Mucosa of descending colon (tissue), 3 donors: ENCODE results near the gene ZBED4. TPM values are rescaled to one million over a fixed set of nuclear protein-coding genes. Genes with fewer than 3 reads are reported as not detected.

ENCODE experiments used
- ATAC-seq: fragments of 200-7000 bp; cut with Tn5 transposase; one replicate; pipeline ENCODE4 v1.9.1; 2020; ENCODE audit warnings: mild to moderate bottlenecking, moderate library complexity
- DNase-seq, 3 donors: peaks; one replicate each; pipeline ENCODE4 v3.0.0-alpha.2; 2020
- H3K36me3 ChIP-seq: fragments of 200-600 bp; one replicate; pipeline ENCODE4 v1.8.0; 2021; ENCODE audit warnings: low read depth, mild to moderate bottlenecking
- H3K4me1 ChIP-seq: fragments of 200-600 bp; one replicate; pipeline ENCODE4 v1.8.0; 2021; ENCODE audit warnings: low read depth, mild to moderate bottlenecking
- H3K4me3 ChIP-seq: fragments of 200-600 bp; one replicate; pipeline ENCODE4 v1.8.0; 2021; ENCODE audit warnings: mild to moderate bottlenecking
- H3K9me3 ChIP-seq: fragments of 200-600 bp; one replicate; pipeline ENCODE4 v1.8.0; 2021; ENCODE audit warnings: mild to moderate bottlenecking
- CTCF ChIP-seq: fragments of 200-600 bp; IDR thresholded peaks from one replicate; pipeline ENCODE4 v1.8.0; 2022; ENCODE audit warnings: antibody characterized with exemption, mild to moderate bottlenecking
- intact Hi-C, 2 donors: fragments of 100-400 bp; cut with DNase I in 1 of 2; cut with micrococcal nuclease in 1 of 2; formaldehyde crosslinking; loops; one replicate each; pipeline versions ENCODE4 v1.11.0 to v1.11.1; 2022; cut with DNase I, micrococcal nuclease
- total RNA-seq, 3 donors: library from RNA; stranded (reverse); fragmentation: NEBNext Ultra II Directional in 2 of 3; extraction: Animal tissue kit (Norgen Biotek cat#: 25700) in 2 of 3; gene quantifications; one replicate each; pipeline versions ENCODE4 v1.2.1 to v1.2.4, GENCODE V29; 2021 to 2023
- donor health status: DM: no; HTN: no; CAD: no; lungs with moderate emphysema.
- donor health status: DM: no; HTN: no; CAD: no.
- donor health status: DM: no; HTN: yes; CAD: no.

Gene ZBED4
- total RNA-seq, 3 donors from 2014 or later, result 13.7 to 18.2 (median 18.1) TPM

- intact Hi-C loops, result no loop called here
- H3K4me1 ChIP-seq, result no peaks in the 10 kb centered on the region
- peak in 2 of 3 donors; percentile 10 for DNase-seq
- TF ChIP-seq CTCF, result no peak
- H3K9me3 ChIP-seq, result no peaks in the 10 kb centered on the region
- peaks cover 7% of the 10 kb centered on the region for H3K36me3 ChIP-seq
- no peak overlapping the region for H3K4me3 ChIP-seq
- no peak for ATAC-seq
Measured at GRCh38 chr22:49905465-49905864, 51.8 kb downstream of the ZBED4 start.

- H3K4me3 ChIP-seq, result no peak overlapping the region
- H3K4me1 ChIP-seq, result no peaks in the 10 kb centered on the region
- no peak for TF ChIP-seq CTCF
- no peaks in the 10 kb centered on the region for H3K9me3 ChIP-seq
- DNase-seq (peak in 2 of 3 donors; percentile 23 to 36), ATAC-seq (no peak)
- intact Hi-C loops, result no loop called here
- peaks cover 7% of the 10 kb centered on the region for H3K36me3 ChIP-seq
Measured at GRCh38 chr22:49906071-49906798, 52.6 kb downstream of the ZBED4 start.

- Histone ChIP-seq H3K36me3 (peaks cover 7% of the 10 kb centered on the region), H3K9me3 (no peaks in the 10 kb centered on the region), H3K4me1 (no peaks in the 10 kb centered on the region), H3K4me3 (no peak overlapping the region)
- no peak for ATAC-seq
- no peak for TF ChIP-seq CTCF
- intact Hi-C loops, result no loop called here
- peak in 2 of 3 donors; percentile 16 to 44 for DNase-seq
Measured at GRCh38 chr22:49906799-49907290, 53.2 kb downstream of the ZBED4 start.

GRCh38 chr22:49907807-49908206 is 54.2 kb downstream of the ZBED4 start:
- Histone ChIP-seq H3K4me1 (no peaks in the 10 kb centered on the region), H3K36me3 (peaks cover 7% of the 10 kb centered on the region), H3K9me3 (no peaks in the 10 kb centered on the region), H3K4me3 (no peak overlapping the region)
- intact Hi-C loops, result no loop called here
- DNase-seq, result peak in 2 of 3 donors; percentile 10 to 30
- ATAC-seq, result no peak
- TF ChIP-seq CTCF, result no peak

GRCh38 chr22:49909476-49910205 is 56.0 kb downstream of the ZBED4 start:
- ATAC-seq, result no peak
- no peak for TF ChIP-seq CTCF
- DNase-seq, result peak in 2 of 3 donors; percentile 13 to 39
- Histone ChIP-seq H3K36me3 (no peaks in the 10 kb centered on the region), H3K4me3 (no peak overlapping the region), H3K4me1 (no peaks in the 10 kb centered on the region), H3K9me3 (no peaks in the 10 kb centered on the region)
- intact Hi-C loops, result no loop called here
